Body of pancreas (tissue), 4 donors: ENCODE results near the gene MCM8.

Experiments used
- CTCF ChIP-seq, 7 experiments: fragments of 450-650 bp in 4 of 7; fragments of 200-600 bp in 3 of 7; sonication (generic) in 3 of 7; IDR thresholded peaks; one replicate each; pipeline ENCODE4 v1.5.1; 2016 to 2019; ENCODE audit warnings: antibody characterized with exemption in 7 of 7
- POLR2A ChIP-seq, 3 donors: fragments of 450-650 bp; IDR thresholded peaks; one replicate each; pipeline ENCODE4 v1.6.1; 2016; ENCODE audit warnings: antibody characterized with exemption in 3 of 3, mild to moderate bottlenecking in 2 of 3

- TF ChIP-seq POLR2A (IDR thresholded peaks at IDR 0.05) = no peak
- TF ChIP-seq CTCF (IDR thresholded peaks at IDR 0.05) = no peak
Measured at GRCh38 chr20:5987383-5987782, 36.9 kb downstream of the MCM8 start.
